GM19025 (cell line): ENCODE data around the gene CACNA2D1.
"Not testable (repeated sequence)": the region's sequence is repeated elsewhere in the genome, so short reads cannot be mapped to it uniquely, and the experiment has no call there.

Source experiments
- ATAC-seq: cut with Tn5 transposase; IDR thresholded peaks from one replicate; pipeline ENCODE4 v1.9.1; 2021; ENCODE audit warnings: mild to moderate bottlenecking, low read depth, moderate library complexity; ENCODE audit not compliant: unreplicated experiment

CACNA2D1 gene

GRCh38 chr7:82018226-82018625, 425.4 kb downstream of the CACNA2D1 start:
- no peak for ATAC-seq

- no peak for ATAC-seq
Observed at GRCh38 chr7:82017334-82017943, 426.1 kb downstream of the CACNA2D1 start.

- no peak for ATAC-seq
Observed at GRCh38 chr7:82015751-82016150, 427.8 kb downstream of the CACNA2D1 start.

- ATAC-seq, result not testable (repeated sequence)
Observed at GRCh38 chr7:82014574-82014973, 429.0 kb downstream of the CACNA2D1 start.

- no peak for ATAC-seq
Observed at GRCh38 chr7:82012453-82012852, 431.1 kb downstream of the CACNA2D1 start.

- ATAC-seq, result no peak
Observed at GRCh38 chr7:82010416-82010815, 433.2 kb downstream of the CACNA2D1 start.

GRCh38 chr7:82007315-82007714, 436.3 kb downstream of the CACNA2D1 start:
- ATAC-seq, result no peak

- no peak for ATAC-seq
Observed at GRCh38 chr7:82005056-82005455, 438.5 kb downstream of the CACNA2D1 start.

- ATAC-seq, result no peak
Observed at GRCh38 chr7:81993186-81993585, 450.4 kb downstream of the CACNA2D1 start.

GRCh38 chr7:81990395-81990794, 453.2 kb downstream of the CACNA2D1 start:
- ATAC-seq, result no peak

GRCh38 chr7:81986723-81987470, 456.7 kb downstream of the CACNA2D1 start:
- ATAC-seq, result no peak

GRCh38 chr7:81983406-81983805, 460.2 kb downstream of the CACNA2D1 start:
- no peak for ATAC-seq

GRCh38 chr7:81973117-81973516, 470.5 kb downstream of the CACNA2D1 start:
- no peak for ATAC-seq

- ATAC-seq, result no peak
Observed at GRCh38 chr7:81960026-81960425, 483.6 kb downstream of the CACNA2D1 start.

GRCh38 chr7:81957517-81957916, 486.1 kb downstream of the CACNA2D1 start:
- no peak for ATAC-seq

GRCh38 chr7:81956520-81956919, 487.1 kb downstream of the CACNA2D1 start:
- no peak for ATAC-seq

GRCh38 chr7:81949306-81949705, 494.3 kb downstream of the CACNA2D1 start:
- no peak for ATAC-seq

GRCh38 chr7:81944058-81944457, 499.5 kb downstream of the CACNA2D1 start:
- no peak for ATAC-seq

GRCh38 chr7:81937091-81937490, 506.5 kb downstream of the CACNA2D1 start:
- ATAC-seq, result no peak

GRCh38 chr7:81934596-81935301, 508.8 kb downstream of the CACNA2D1 start:
- no peak for ATAC-seq

GRCh38 chr7:81932936-81933335, 510.6 kb downstream of the CACNA2D1 start:
- no peak for ATAC-seq

- ATAC-seq, result no peak
Observed at GRCh38 chr7:81929386-81929785, 514.2 kb downstream of the CACNA2D1 start.
